ENCODE results near the gene LRP8.

- TF ChIP-seq CTCF (IDR thresholded peaks at IDR 0.05; ENCODE audit: low read length) (no peak), EZH2 (optimal IDR thresholded peaks at IDR 0.05; ENCODE audit: low read depth, low read length) (no peak), EZH2phosphoT487 (IDR thresholded peaks at IDR 0.05; ENCODE audit: low read length) (no peak)
Measured at GRCh38 chr1:53270873-53271272, 57.0 kb downstream of the LRP8 start.

Data from MM.1S (cell line).